Ectodermal cell (in vitro differentiated cells): ENCODE measurements around the gene LAPTM5.

Experiments used
- H3K27ac ChIP-seq: 2 replicates; pipeline ENCODE4 v1.7.0; 2013; ENCODE audit warnings: mild to moderate bottlenecking, low read depth, low read length; ENCODE audit not compliant: insufficient read depth, poor library complexity, severe bottlenecking
- H3K27me3 ChIP-seq: 2 replicates; pipeline ENCODE4 v1.7.0; 2013; ENCODE audit warnings: mild to moderate bottlenecking, low read length; ENCODE audit not compliant: insufficient read depth, control insufficient read depth, poor library complexity, severe bottlenecking
- H3K36me3 ChIP-seq: one replicate; pipeline ENCODE4 v1.7.0; 2013; ENCODE audit warnings: low read length; ENCODE audit not compliant: control insufficient read depth, insufficient read depth
- H3K4me1 ChIP-seq: one replicate; pipeline ENCODE4 v1.7.0; 2013; ENCODE audit warnings: low read length; ENCODE audit not compliant: control insufficient read depth, insufficient read depth
- H3K4me3 ChIP-seq: 2 replicates; pipeline ENCODE4 v1.7.0; 2013; ENCODE audit warnings: low read depth, low read length, control low read depth; ENCODE audit not compliant: insufficient read depth
- H3K9me3 ChIP-seq: 2 replicates; pipeline ENCODE4 v1.7.0; 2013; ENCODE audit warnings: mild to moderate bottlenecking, low read length, moderate library complexity; ENCODE audit not compliant: control insufficient read depth
- WGBS, 2 experiments: methylation state at CpG; one replicate each; pipeline ENCODE4 v1.1.7; 2013; ENCODE audit warnings: missing lambda C conversion rate in 2 of 2; 5-methylcytosine and 5-hydroxymethylcytosine counted together

The LAPTM5 gene

DNA sequence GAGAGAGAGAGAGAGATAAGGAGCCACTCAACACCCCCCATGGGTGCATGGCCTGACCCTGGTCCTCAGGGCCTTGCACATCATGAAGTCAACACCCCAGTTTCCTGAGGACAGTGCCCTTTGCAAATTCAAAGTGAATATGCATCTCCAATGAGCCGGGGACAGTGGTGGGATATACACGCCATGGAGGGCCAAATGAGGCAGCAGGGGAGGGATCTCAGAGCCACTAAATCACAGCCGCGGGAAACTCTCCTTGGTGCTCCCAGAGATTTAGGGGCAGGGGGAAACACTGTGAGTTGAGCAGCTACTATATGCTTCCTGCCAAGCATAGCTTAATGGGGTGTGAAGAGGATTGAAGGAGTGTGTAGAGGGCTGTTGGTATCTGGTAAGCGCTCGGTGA is 69.7 kb downstream of the LAPTM5 start:
- Histone ChIP-seq H3K27me3 (peaks cover 15% of the 10 kb centered on the region), H3K4me1 (peaks cover 23% of the 10 kb centered on the region), H3K4me3 (no peak overlapping the region), H3K27ac (no peak overlapping the region), H3K9me3 (no peaks in the 10 kb centered on the region), H3K36me3 (no peaks in the 10 kb centered on the region)
- 96 to 98% methylated on average over 6 of the region's 6 CpGs for WGBS, 2 experiments

DNA sequence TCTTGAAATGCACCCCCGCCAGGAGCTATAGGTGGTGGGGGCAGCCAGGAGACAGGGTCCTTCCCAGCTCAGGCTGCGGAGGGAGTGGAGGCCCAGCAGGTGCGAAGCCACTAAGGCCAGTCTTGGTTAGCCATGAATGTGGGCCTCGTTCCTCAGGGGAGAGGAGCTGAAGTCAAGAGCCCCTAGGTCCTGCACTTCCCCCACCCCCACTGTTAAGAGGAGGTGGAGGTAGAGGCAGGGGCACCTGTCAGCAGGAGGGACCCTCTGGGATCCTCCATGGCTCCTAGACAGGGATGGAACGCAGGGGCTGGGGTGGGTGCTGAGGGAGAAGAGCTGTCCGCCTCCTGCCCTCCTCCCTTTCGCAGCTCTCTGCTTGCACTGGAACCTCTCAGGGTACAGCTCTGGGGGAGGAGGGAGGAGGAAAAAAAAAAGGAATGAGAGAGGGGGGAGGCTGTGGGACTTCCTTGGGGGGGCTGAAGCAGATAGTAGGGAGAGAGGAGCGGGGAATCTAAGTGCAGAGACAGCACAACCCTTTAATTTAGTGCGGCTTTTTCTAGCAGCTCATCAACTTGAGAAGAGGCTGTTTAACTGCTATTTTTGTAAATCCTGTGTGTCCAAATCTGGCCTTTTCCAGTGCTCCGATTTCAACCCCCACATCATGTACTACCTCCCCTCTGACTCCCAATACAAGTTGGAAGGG is 71.2 kb downstream of the LAPTM5 start:
- Histone ChIP-seq H3K4me1 (peaks cover 23% of the 10 kb centered on the region), H3K27me3 (peaks cover 15% of the 10 kb centered on the region), H3K9me3 (no peaks in the 10 kb centered on the region), H3K36me3 (no peaks in the 10 kb centered on the region), H3K4me3 (no peak overlapping the region), H3K27ac (no peak overlapping the region)
- WGBS, 2 experiments = 70 to 75% methylated on average over 10 of the region's 10 CpGs

DNA sequence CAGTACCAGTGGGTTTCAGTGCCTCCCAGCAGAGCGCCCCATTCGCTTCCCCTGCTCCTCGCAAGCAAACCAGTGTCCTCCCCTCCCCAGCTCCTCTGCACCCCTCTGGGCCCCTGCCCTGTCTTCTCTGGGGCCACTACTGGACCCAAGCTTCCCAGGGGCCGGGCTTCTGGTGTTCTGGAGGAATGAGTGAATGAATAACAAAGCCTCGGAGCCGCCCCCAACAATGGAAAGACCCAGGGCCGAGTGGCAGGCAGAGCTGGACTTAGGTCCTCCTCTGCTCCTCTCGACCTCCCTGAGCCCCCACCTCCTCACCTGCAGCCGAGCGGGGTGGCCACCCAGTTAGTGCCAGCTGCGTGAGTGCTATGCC is 71.8 kb downstream of the LAPTM5 start:
- H3K4me1 ChIP-seq = peaks cover 23% of the 10 kb centered on the region
- no peaks in the 10 kb centered on the region for H3K9me3 ChIP-seq
- H3K27me3 ChIP-seq = peaks cover 15% of the 10 kb centered on the region
- peak overlapping the region; percentile 33 for H3K27ac ChIP-seq
- peak overlapping the region; percentile 26 for H3K4me3 ChIP-seq
- WGBS, 2 experiments = 14 to 19% methylated on average over 11 of the region's 11 CpGs
- no peaks in the 10 kb centered on the region for H3K36me3 ChIP-seq

DNA sequence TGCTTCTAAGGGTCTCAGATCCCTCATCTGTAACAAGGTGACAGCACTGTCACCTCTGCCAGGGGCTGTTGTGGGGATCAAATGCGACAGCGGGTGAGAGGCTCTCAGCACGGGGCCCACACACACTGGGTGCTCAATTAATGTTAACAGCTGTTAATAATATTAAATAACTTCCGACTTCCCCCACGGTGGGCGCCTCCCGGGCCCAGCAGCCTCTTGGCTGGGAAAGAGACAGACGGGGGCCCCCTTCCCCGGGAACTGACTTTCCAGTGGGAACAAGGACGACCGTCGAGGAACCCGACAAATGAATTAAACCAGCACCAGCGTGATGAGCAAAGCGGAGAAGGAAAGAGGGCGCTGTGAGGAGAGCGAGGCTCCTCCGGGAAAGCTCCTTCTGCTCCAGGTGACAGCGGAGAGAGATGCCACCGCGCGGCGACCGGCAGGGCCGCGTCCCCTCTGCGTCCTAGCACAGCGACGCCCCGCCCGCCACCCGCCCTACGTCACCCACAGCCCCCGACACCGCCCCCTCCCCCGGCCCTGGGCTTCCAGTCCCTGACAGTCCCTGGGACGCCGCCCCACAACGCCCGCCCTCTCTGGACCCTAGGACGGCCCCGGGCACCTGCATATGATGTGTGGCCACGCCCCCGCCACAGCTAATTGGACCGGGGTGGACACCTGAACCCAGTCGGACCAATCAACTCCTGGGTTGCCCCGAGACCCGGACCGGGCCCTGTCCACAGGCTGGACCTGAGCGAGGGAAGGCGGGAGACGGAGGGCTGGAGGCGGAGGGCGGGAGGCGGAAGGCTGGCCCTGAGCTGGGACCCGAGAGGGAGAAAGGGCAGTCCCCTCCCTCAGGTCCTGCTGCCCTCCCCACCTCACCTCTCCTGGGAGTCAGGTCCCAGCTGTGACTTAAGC is 72.4 kb downstream of the LAPTM5 start:
- peak overlapping the region; percentile 33 for H3K27ac ChIP-seq
- 4 to 6% methylated on average over 55 to 56 of the region's 56 CpGs for WGBS, 2 experiments
- peak overlapping the region; percentile 26 for H3K4me3 ChIP-seq
- H3K4me1 ChIP-seq = peaks cover 18% of the 10 kb centered on the region
- no peaks in the 10 kb centered on the region for H3K9me3 ChIP-seq
- peaks cover 15% of the 10 kb centered on the region for H3K27me3 ChIP-seq
- no peaks in the 10 kb centered on the region for H3K36me3 ChIP-seq

DNA sequence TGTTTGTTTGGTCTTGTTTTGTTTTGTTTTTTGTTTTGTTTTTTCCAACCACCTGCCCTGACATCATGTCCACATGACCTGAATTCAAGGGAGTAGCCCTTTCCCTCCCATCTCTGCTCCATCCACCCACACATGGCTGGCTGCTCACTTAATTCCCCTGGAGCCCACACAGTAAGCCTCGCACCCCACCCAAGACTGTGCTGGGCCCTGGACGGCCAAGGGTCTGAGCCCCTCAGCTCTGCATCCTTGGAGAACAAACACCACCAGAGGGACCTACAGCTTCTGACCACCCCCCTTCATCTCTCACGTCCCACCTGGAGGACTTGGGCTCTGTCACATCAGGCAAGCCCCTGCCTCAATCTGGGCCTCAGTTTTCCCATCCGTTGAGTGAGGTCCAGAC is 73.3 kb downstream of the LAPTM5 start:
- Histone ChIP-seq H3K27ac (no peak overlapping the region), H3K27me3 (peaks cover 15% of the 10 kb centered on the region), H3K4me1 (peaks cover 11% of the 10 kb centered on the region), H3K4me3 (no peak overlapping the region), H3K9me3 (peaks cover 4% of the 10 kb centered on the region), H3K36me3 (no peaks in the 10 kb centered on the region)
- WGBS, 2 experiments = 88 to 95% methylated on average over 4 of the region's 4 CpGs

GRCh38 chr1:30683699-30684098 is 73.9 kb downstream of the LAPTM5 start:
- Histone ChIP-seq H3K4me3 (no peak overlapping the region), H3K36me3 (no peaks in the 10 kb centered on the region), H3K4me1 (peaks cover 6% of the 10 kb centered on the region), H3K27ac (no peak overlapping the region), H3K27me3 (peaks cover 15% of the 10 kb centered on the region), H3K9me3 (peaks cover 4% of the 10 kb centered on the region)
- WGBS, 2 experiments = 94 to 96% methylated on average over 5 of the region's 5 CpGs
